ENCODE data around the gene MAP2K3.
"Not testable (repeated sequence)": the region's sequence is repeated elsewhere in the genome, so short reads cannot be mapped to it uniquely, and the experiment has no call there.

MAP2K3 gene

GRCh38 chr17:21310061-21310765 lies 25.7 kb downstream of the MAP2K3 start:
- DNase-seq (ENCODE audit: low read depth, low spot score) = not testable (repeated sequence)

- not testable (repeated sequence) for DNase-seq (ENCODE audit: low read depth, low spot score)
Observed at GRCh38 chr17:21310766-21311602, 26.5 kb downstream of the MAP2K3 start.

GRCh38 chr17:21313320-21313719 lies 28.8 kb downstream of the MAP2K3 start:
- no peak for DNase-seq (ENCODE audit: low read depth, low spot score)

GRCh38 chr17:21313761-21314160 lies 29.2 kb downstream of the MAP2K3 start:
- not testable (repeated sequence) for DNase-seq (ENCODE audit: low read depth, low spot score)

- DNase-seq (ENCODE audit: low read depth, low spot score) = not testable (repeated sequence)
Observed at GRCh38 chr17:21314261-21314664, 29.8 kb downstream of the MAP2K3 start.

GRCh38 chr17:21314701-21315111 lies 30.2 kb downstream of the MAP2K3 start:
- not testable (repeated sequence) for DNase-seq (ENCODE audit: low read depth, low spot score)

GRCh38 chr17:21315246-21316000 lies 30.9 kb downstream of the MAP2K3 start:
- not testable (repeated sequence) for DNase-seq (ENCODE audit: low read depth, low spot score)

GRCh38 chr17:21316212-21316886 lies 31.8 kb downstream of the MAP2K3 start:
- not testable (repeated sequence) for DNase-seq (ENCODE audit: low read depth, low spot score)

- DNase-seq (ENCODE audit: low read depth, low spot score) = not testable (repeated sequence)
Observed at GRCh38 chr17:21316887-21317500, 32.5 kb downstream of the MAP2K3 start.

- not testable (repeated sequence) for DNase-seq (ENCODE audit: low read depth, low spot score)
Observed at GRCh38 chr17:21317821-21318220, 33.3 kb downstream of the MAP2K3 start.

- no peak for DNase-seq (ENCODE audit: low read depth, low spot score)
Observed at GRCh38 chr17:21318439-21318838, 33.9 kb downstream of the MAP2K3 start.

- DNase-seq (ENCODE audit: low read depth, low spot score) = not testable (repeated sequence)
Observed at GRCh38 chr17:21318856-21319255, 34.3 kb downstream of the MAP2K3 start.

- DNase-seq (ENCODE audit: low read depth, low spot score) = not testable (repeated sequence)
Observed at GRCh38 chr17:21319256-21319655, 34.7 kb downstream of the MAP2K3 start.

- not testable (repeated sequence) for DNase-seq (ENCODE audit: low read depth, low spot score)
Observed at GRCh38 chr17:21319686-21320375, 35.3 kb downstream of the MAP2K3 start.

- DNase-seq (ENCODE audit: low read depth, low spot score) = not testable (repeated sequence)
Observed at GRCh38 chr17:21320430-21320829, 35.9 kb downstream of the MAP2K3 start.

- DNase-seq (ENCODE audit: low read depth, low spot score) = not testable (repeated sequence)
Observed at GRCh38 chr17:21321061-21321460, 36.5 kb downstream of the MAP2K3 start.

GRCh38 chr17:21321744-21322191 lies 37.3 kb downstream of the MAP2K3 start:
- not testable (repeated sequence) for DNase-seq (ENCODE audit: low read depth, low spot score)

- DNase-seq (ENCODE audit: low read depth, low spot score) = not testable (repeated sequence)
Observed at GRCh38 chr17:21323257-21324111, 39.0 kb downstream of the MAP2K3 start.

GRCh38 chr17:21324741-21325140 lies 40.2 kb downstream of the MAP2K3 start:
- DNase-seq (ENCODE audit: low read depth, low spot score) = not testable (repeated sequence)

Data from iPS DF 19.7 (cell line).